SK-N-SH (cell line): Measurements from ENCODE around the gene NRTN. TPM values are rescaled to one million over a fixed set of nuclear protein-coding genes. Genes with fewer than 3 reads are reported as not detected.

Source experiments
- CTCF ChIA-PET: fragments of 300-600, 350-600 bp; formaldehyde crosslinking; extraction: SDS; loops from one replicate; lab custom pipeline; 2021; lab: Yijun Ruan, JAX
- POLR2A ChIA-PET: fragments of 350-600 bp; sonication (Branson Sonifier 250); formaldehyde crosslinking; extraction: SDS; loops from one replicate; lab custom pipeline; 2020; ENCODE audit warnings: antibody characterized with exemption, inconsistent platforms; lab: Yijun Ruan, JAX
- DNase-seq: peaks from one replicate; pipeline ENCODE4 v3.0.0; 2012
- H2AFZ ChIP-seq: fragments of 200-600 bp; sonication (generic); 2 replicates; pipeline ENCODE4 v1.8.1; 2016; ENCODE audit warnings: antibody characterized with exemption, mild to moderate bottlenecking, low read depth
- H3F3A ChIP-seq: fragments of 200-600 bp; sonication (generic); replicated peaks from 2 replicates; pipeline ENCODE3; 2016; ENCODE audit warnings: antibody characterized with exemption, mild to moderate bottlenecking; ENCODE audit not compliant: insufficient read depth
- H3K27ac ChIP-seq, 2 experiments: fragments of 200-500 bp in 1 of 2; fragments of 200-600 bp in 1 of 2; sonication (Bioruptor generic) in 1 of 2; sonication (generic), shearing (Covaris generic) in 1 of 2; 2 replicates each; pipeline versions ENCODE4 v1.5.1 to v1.6.1; 2014 to 2016; ENCODE audit warnings: low read depth in 2 of 2, inconsistent platforms in 1 of 2, low read length in 1 of 2, mild to moderate bottlenecking in 1 of 2, mixed read lengths in 1 of 2
- H3K27me3 ChIP-seq: fragments of 200-600 bp; sonication (generic), shearing (Covaris generic); 2 replicates; pipeline ENCODE4 v1.6.1; 2016; ENCODE audit warnings: mixed run types; ENCODE audit not compliant: insufficient read depth
- H3K36me3 ChIP-seq, 2 experiments: fragments of 200-500 bp in 1 of 2; fragments of 200-600 bp in 1 of 2; sonication (Bioruptor generic) in 1 of 2; sonication (generic) in 1 of 2; replicated peaks in 1 of 2; 2 replicates each; pipeline versions ENCODE3 to v1.5.1; 2014 to 2016; ENCODE audit warnings: low read length in 1 of 2, mild to moderate bottlenecking in 1 of 2; ENCODE audit not compliant: insufficient read depth in 2 of 2, control insufficient read depth in 1 of 2
- H3K4me1 ChIP-seq, 2 experiments: fragments of 200-500 bp in 1 of 2; fragments of 200-600 bp in 1 of 2; sonication (Bioruptor generic) in 1 of 2; sonication (generic), shearing (Covaris generic) in 1 of 2; 2 replicates each; pipeline versions ENCODE4 v1.5.1 to v1.6.1; 2014 to 2016; ENCODE audit warnings: low read depth in 1 of 2, low read length in 1 of 2, mixed run types in 1 of 2; ENCODE audit not compliant: insufficient read depth in 2 of 2, control insufficient read depth in 1 of 2
- H3K4me2 ChIP-seq: fragments of 200-600 bp; sonication (generic), shearing (Covaris generic); 2 replicates; pipeline ENCODE4 v1.6.1; 2017; ENCODE audit warnings: mixed run types
- H3K4me3 ChIP-seq, 2 experiments: fragments of 200-500 bp in 1 of 2; fragments of 200-600 bp in 1 of 2; sonication (Bioruptor generic) in 1 of 2; sonication (generic), shearing (Covaris generic) in 1 of 2; 2 replicates each; pipeline versions ENCODE4 v1.5.1 to v1.8.1; 2014 to 2016; ENCODE audit warnings: low read depth in 2 of 2, inconsistent platforms in 1 of 2, low read length in 1 of 2, mild to moderate bottlenecking in 1 of 2, mixed read lengths in 1 of 2, moderate library complexity in 1 of 2
- H3K79me2 ChIP-seq: fragments of 200-600 bp; sonication (generic); 2 replicates; pipeline ENCODE4 v1.8.1; 2017; ENCODE audit warnings: mild to moderate bottlenecking; ENCODE audit not compliant: insufficient read depth
- H3K9ac ChIP-seq: fragments of 200-600 bp; sonication (generic); 2 replicates; pipeline ENCODE4 v1.6.1; 2017; ENCODE audit warnings: mixed run types
- H3K9me2 ChIP-seq: fragments of 200-600 bp; sonication (generic); 2 replicates; pipeline ENCODE4 v1.6.1; 2017; ENCODE audit warnings: mixed run types
- H3K9me3 ChIP-seq: fragments of 200-600 bp; sonication (generic); 2 replicates; pipeline ENCODE4 v1.6.1; 2017; ENCODE audit warnings: mixed run types, mild to moderate bottlenecking, moderate library complexity
- H4K20me1 ChIP-seq: fragments of 200-600 bp; sonication (generic); 2 replicates; pipeline ENCODE4 v1.6.1; 2017; ENCODE audit warnings: mild to moderate bottlenecking, mixed run types; ENCODE audit not compliant: insufficient read depth
- ELF1 ChIP-seq: IDR thresholded peaks from 2 replicates; pipeline ENCODE4 v1.4.0; 2012
- EP300 ChIP-seq, 2 experiments: IDR thresholded peaks; 2 replicates each; pipeline versions ENCODE4 v1.4.0 to v1.6.1; 2012; ENCODE audit warnings: borderline replicate concordance in 1 of 2, low read depth in 1 of 2, low read length in 1 of 2
- MEF2A ChIP-seq: IDR thresholded peaks from 2 replicates; pipeline ENCODE4 v1.4.0; 2012; ENCODE audit warnings: low read depth, borderline replicate concordance
- NFIC ChIP-seq: IDR thresholded peaks from 2 replicates; pipeline ENCODE4 v1.4.0; 2012; ENCODE audit warnings: borderline replicate concordance
- NRF1 ChIP-seq: IDR thresholded peaks from 2 replicates; pipeline ENCODE4 v1.6.1; 2012; ENCODE audit warnings: low read depth, mild to moderate bottlenecking, low read length
- RAD21 ChIP-seq: IDR thresholded peaks from 2 replicates; pipeline ENCODE4 v1.6.1; 2012; ENCODE audit warnings: mild to moderate bottlenecking, low read length
- RCOR1 ChIP-seq: fragments of 150-350 bp; IDR thresholded peaks from 2 replicates; pipeline ENCODE4 v1.6.1; 2017; ENCODE audit warnings: antibody characterized with exemption, low read length
- SMC3 ChIP-seq: IDR thresholded peaks from 2 replicates; pipeline ENCODE4 v1.6.1; 2012; ENCODE audit warnings: low read depth, low read length, improper control_type of control experiment
- YY1 ChIP-seq: IDR thresholded peaks from 2 replicates; pipeline ENCODE4 v1.4.0; 2012; ENCODE audit warnings: low read depth, mild to moderate bottlenecking
- WGBS: methylation state at CpG from one replicate; pipeline ENCODE4 v1.1.6; 2017; ENCODE audit warnings: low lambda C conversion rate; 5-methylcytosine and 5-hydroxymethylcytosine counted together
- polyA plus RNA-seq, 3 experiments: library from polyadenylated mRNA; depleted of rRNA; stranded (reverse); fragments of >200 nt; gene quantifications; 2 replicates each; pipeline ENCODE4 v1.2.3, GENCODE V29; 2012
- TF ChIP-seq, protein P1 (sequence below): fragments of 150-350 bp; IDR thresholded peaks from 2 replicates; pipeline ENCODE4 v1.6.1; 2016; ENCODE audit warnings: mild to moderate bottlenecking, low read depth, low read length
- TF ChIP-seq, protein P2 (sequence below): IDR thresholded peaks from 2 replicates; pipeline ENCODE4; 2012

Gene NRTN
- polyA plus RNA-seq, 1 of the 3 experiments (the other 2 are of a cell fraction): 0.99 TPM

DNA sequence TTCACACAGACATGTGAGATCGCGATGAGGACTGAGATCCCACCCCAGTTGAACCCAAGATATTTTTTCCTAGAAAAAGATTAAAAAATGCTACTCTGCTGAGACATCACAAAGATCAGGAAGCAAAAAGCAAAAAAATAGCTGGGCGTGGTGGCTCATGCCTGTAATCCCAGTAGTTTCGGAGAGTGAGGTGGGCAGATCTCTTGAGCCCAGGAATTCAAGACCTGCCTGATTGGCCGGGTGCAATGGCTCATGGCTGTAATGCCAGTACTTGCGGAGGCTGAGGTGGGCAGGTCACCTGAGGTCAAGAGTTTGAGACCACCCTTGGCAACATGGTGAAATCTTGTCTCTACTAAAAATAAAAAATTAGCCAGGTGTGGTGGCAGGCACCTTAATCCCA lies 45.3 kb downstream of the NRTN start:
- no peak for DNase-seq
- Histone ChIP-seq H3K4me3 (no peak overlapping the region), H3K27me3 (peaks cover 10% of the 10 kb centered on the region; the same call in 1 of the 2 replicates), H3K27ac (no peak overlapping the region), H3K4me2 (no peak overlapping the region), H3K9me2 (no peaks in the 10 kb centered on the region), H3K9ac (no peak overlapping the region), H3K4me1 (no peaks in the 10 kb centered on the region), H4K20me1 (no peaks in the 10 kb centered on the region), H2AFZ (no peak overlapping the region), H3K79me2 (no peaks in the 10 kb centered on the region), H3F3A (no peaks in the 10 kb centered on the region), H3K36me3 (no peaks in the 10 kb centered on the region), H3K9me3 (no peaks in the 10 kb centered on the region)
- no peak for TF ChIP-seq MEF2A
- no peak for TF ChIP-seq EP300 (IDR thresholded peaks at IDR 0.05; ENCODE audit: borderline replicate concordance in 1 of 2, low read depth in 1 of 2, low read length in 1 of 2)
- TF ChIP-seq SMC3: no peak
- no peak for TF ChIP-seq NFIC
- TF ChIP-seq, protein P1, sequence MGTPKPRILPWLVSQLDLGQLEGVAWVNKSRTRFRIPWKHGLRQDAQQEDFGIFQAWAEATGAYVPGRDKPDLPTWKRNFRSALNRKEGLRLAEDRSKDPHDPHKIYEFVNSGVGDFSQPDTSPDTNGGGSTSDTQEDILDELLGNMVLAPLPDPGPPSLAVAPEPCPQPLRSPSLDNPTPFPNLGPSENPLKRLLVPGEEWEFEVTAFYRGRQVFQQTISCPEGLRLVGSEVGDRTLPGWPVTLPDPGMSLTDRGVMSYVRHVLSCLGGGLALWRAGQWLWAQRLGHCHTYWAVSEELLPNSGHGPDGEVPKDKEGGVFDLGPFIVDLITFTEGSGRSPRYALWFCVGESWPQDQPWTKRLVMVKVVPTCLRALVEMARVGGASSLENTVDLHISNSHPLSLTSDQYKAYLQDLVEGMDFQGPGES: no peak
- TF ChIP-seq ELF1: no peak
- WGBS: 77% methylated on average over 6 of the region's 6 CpGs
- ChIA-PET CTCF (no interaction called here), POLR2A (no interaction called here)

DNA sequence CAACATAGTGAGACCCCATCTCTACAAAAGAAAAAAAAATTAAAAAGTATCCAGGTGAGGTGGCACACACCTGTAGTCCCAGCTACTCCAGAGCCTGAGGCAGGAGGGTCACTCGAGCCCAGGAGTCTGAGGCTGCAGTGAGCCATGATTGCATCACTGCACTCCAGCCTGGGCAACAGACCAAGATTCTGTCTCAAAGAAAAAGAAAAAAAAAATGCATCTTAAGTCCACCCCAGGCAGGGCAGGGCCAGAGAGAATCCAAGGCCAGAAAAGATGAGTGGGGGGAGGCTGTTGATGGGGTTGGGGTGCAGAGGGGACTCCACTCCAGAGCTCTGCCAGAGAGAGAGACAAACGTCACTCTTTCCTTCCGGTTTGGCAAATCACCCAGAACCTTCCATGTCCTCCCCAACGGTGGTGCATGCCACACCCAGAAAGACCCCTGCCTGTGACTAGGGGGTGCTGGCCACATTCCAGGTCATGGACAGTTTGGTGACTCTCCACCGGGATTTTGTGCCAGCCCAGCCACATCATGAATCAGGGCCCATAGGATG lies 46.0 kb downstream of the NRTN start:
- H4K20me1 ChIP-seq: no peaks in the 10 kb centered on the region
- H3K4me2 ChIP-seq: no peak overlapping the region
- H3K4me1 ChIP-seq: no peaks in the 10 kb centered on the region
- no peak overlapping the region for H3K4me3 ChIP-seq
- no peak overlapping the region for H3K27ac ChIP-seq
- WGBS: 27% methylated on average over 4 of the region's 5 CpGs
- H3K27me3 ChIP-seq: peaks cover 17% of the 10 kb centered on the region
- H3K79me2 ChIP-seq: no peaks in the 10 kb centered on the region
- no peak overlapping the region for H3K9ac ChIP-seq
- POLR2A ChIA-PET: no interaction called here
- DNase-seq: peak; percentile 9
- no peaks in the 10 kb centered on the region for H3F3A ChIP-seq
- no peaks in the 10 kb centered on the region for H3K9me2 ChIP-seq
- TF ChIP-seq NFIC (peak; percentile 50; the same call in 1 of the 2 replicates), ELF1 (no peak), SMC3 (no peak), RCOR1 (no peak), YY1 (no peak), EP300 (IDR thresholded peaks at IDR 0.05; ENCODE audit: borderline replicate concordance in 1 of 2, low read depth in 1 of 2, low read length in 1 of 2) (no peak), RAD21 (no peak), NRF1 (no peak)
- TF ChIP-seq, protein P1: no peak
- TF ChIP-seq, protein P2, sequence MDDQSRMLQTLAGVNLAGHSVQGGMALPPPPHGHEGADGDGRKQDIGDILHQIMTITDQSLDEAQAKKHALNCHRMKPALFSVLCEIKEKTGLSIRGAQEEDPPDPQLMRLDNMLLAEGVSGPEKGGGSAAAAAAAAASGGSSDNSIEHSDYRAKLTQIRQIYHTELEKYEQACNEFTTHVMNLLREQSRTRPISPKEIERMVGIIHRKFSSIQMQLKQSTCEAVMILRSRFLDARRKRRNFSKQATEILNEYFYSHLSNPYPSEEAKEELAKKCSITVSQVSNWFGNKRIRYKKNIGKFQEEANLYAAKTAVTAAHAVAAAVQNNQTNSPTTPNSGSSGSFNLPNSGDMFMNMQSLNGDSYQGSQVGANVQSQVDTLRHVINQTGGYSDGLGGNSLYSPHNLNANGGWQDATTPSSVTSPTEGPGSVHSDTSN: peak; percentile 26; the same call in 1 of the 2 replicates
- TF ChIP-seq, all 33 proteins: peak for 2
- H3K9me3 ChIP-seq: no peaks in the 10 kb centered on the region
- CTCF ChIA-PET: no interaction called here
- H3K36me3 ChIP-seq: no peaks in the 10 kb centered on the region
- no peak overlapping the region for H2AFZ ChIP-seq
